HCT116 (cell line): ENCODE results near the gene C2CD2L. TPM values are rescaled to one million over a fixed set of nuclear protein-coding genes. Genes with fewer than 3 reads are reported as not detected.

Experiments used
- ATAC-seq: fragments of 200-7000 bp; cut with Tn5 transposase; 2 replicates; pipeline ENCODE4 v1.9.1; 2020; ENCODE audit warnings: mild to moderate bottlenecking, moderate library complexity
- BruUV-seq: library from RNA; stranded (reverse); fragments of 400-500 nt; replicated peaks from 2 replicates; lab custom pipeline; 2021; lab: Mats Ljungman, UMichigan
- CTCF ChIA-PET: fragments of 300-600 bp; sonication (Branson Sonifier 250); formaldehyde crosslinking; loops from one replicate; lab custom pipeline; 2021; ENCODE audit warnings: antibody characterized with exemption; lab: Charles Lee
- POLR2A ChIA-PET: fragments of 300-600, 350-600 bp; sonication (Branson Sonifier 250); formaldehyde crosslinking; loops from one replicate; lab custom pipeline; 2021; ENCODE audit warnings: antibody characterized with exemption; lab: Charles Lee
- RAD21 ChIA-PET, 2 experiments: fragments of 300-600 bp; sonication (Branson Sonifier 250); formaldehyde crosslinking; loops; one replicate each; lab custom pipeline; 2023; ENCODE audit warnings: low total read pairs in 2 of 2; ENCODE audit not compliant: uncharacterized antibody in 2 of 2, unreplicated experiment in 2 of 2, low non-redundant PET in 1 of 2; lab: Charles Lee
- DNase-seq: peaks from one replicate; pipeline ENCODE4 v3.0.0-alpha.2; 2010; ENCODE audit warnings: low read depth, low spot score
- H2AFZ ChIP-seq: fragments of 200-600 bp; shearing (Covaris generic), sonication (generic); 2 replicates; pipeline ENCODE4 v1.6.1; 2017; ENCODE audit warnings: low read depth, mixed run types, mixed read lengths, antibody characterized with exemption, low read length; ENCODE audit not compliant: poor library complexity, severe bottlenecking
- H3K27ac ChIP-seq: 2 replicates; pipeline ENCODE4 v1.5.1; 2012; ENCODE audit warnings: low read depth, low read length
- H3K27me3 ChIP-seq: fragments of 200-600 bp; sonication (generic); 2 replicates; pipeline ENCODE4 v1.6.1; 2016; ENCODE audit warnings: mixed run types, low read length, mixed read lengths; ENCODE audit not compliant: insufficient read depth
- H3K36me3 ChIP-seq, 2 experiments: fragments of 200-500 bp in 1 of 2; fragments of 200-600 bp in 1 of 2; sonication (Bioruptor generic) in 1 of 2; sonication (generic) in 1 of 2; 2 replicates each; pipeline versions ENCODE4 v1.5.1 to v1.6.1; 2014 to 2016; ENCODE audit warnings: low read length in 2 of 2, inconsistent platforms in 1 of 2, mixed read lengths in 1 of 2, mixed run types in 1 of 2; ENCODE audit not compliant: insufficient read depth in 2 of 2, control insufficient read depth in 1 of 2
- H3K4me1 ChIP-seq, 2 experiments: fragments of 200-600 bp in 1 of 2; sonication (generic) in 1 of 2; 2 replicates each; pipeline versions ENCODE4 v1.5.1 to v1.6.1; 2012 to 2017; ENCODE audit warnings: low read length in 2 of 2, inconsistent platforms in 1 of 2, mild to moderate bottlenecking in 1 of 2, mixed read lengths in 1 of 2, mixed run types in 1 of 2, moderate library complexity in 1 of 2; ENCODE audit not compliant: insufficient read depth in 2 of 2, control insufficient read depth in 1 of 2
- H3K4me2 ChIP-seq: fragments of 200-600 bp; sonication (generic); 2 replicates; pipeline ENCODE4 v1.6.1; 2017; ENCODE audit warnings: mixed run types, low read length, mixed read lengths
- H3K4me3 ChIP-seq, 2 experiments: fragments of 200-600 bp in 1 of 2; sonication (generic) in 1 of 2; replicated peaks in 1 of 2; 2 replicates each; pipeline ENCODE4 v1.5.1; 2011 to 2016; ENCODE audit warnings: low read length in 2 of 2, control low read depth in 1 of 2, low read depth in 1 of 2, mild to moderate bottlenecking in 1 of 2, mixed read lengths in 1 of 2, mixed run types in 1 of 2
- H3K79me2 ChIP-seq: fragments of 200-600 bp; sonication (generic); 2 replicates; pipeline ENCODE4 v1.6.1; 2017; ENCODE audit warnings: mild to moderate bottlenecking, mixed run types, low read length, moderate library complexity, mixed read lengths; ENCODE audit not compliant: insufficient read depth
- H3K9ac ChIP-seq: fragments of 200-600 bp; sonication (generic); 2 replicates; pipeline ENCODE4 v1.6.1; 2016; ENCODE audit warnings: low read length, mixed read lengths
- H3K9me2 ChIP-seq: fragments of 200-600 bp; sonication (generic), shearing (Covaris generic); 2 replicates; pipeline ENCODE4 v1.6.1; 2017; ENCODE audit warnings: mixed run types, mild to moderate bottlenecking, moderate library complexity; ENCODE audit not compliant: insufficient read depth
- H3K9me3 ChIP-seq, 2 experiments: fragments of 200-500 bp in 1 of 2; fragments of 200-600 bp in 1 of 2; sonication (Bioruptor generic) in 1 of 2; sonication (generic) in 1 of 2; 2 replicates each; pipeline ENCODE4 v1.6.1; 2014 to 2017; ENCODE audit warnings: low read length in 2 of 2, mixed read lengths in 2 of 2, inconsistent platforms in 1 of 2, low read depth in 1 of 2, mild to moderate bottlenecking in 1 of 2, mixed run types in 1 of 2, moderate library complexity in 1 of 2; ENCODE audit not compliant: control insufficient read depth in 1 of 2, insufficient read depth in 1 of 2
- H4K20me1 ChIP-seq: fragments of 200-600 bp; sonication (generic), shearing (Covaris generic); 2 replicates; pipeline ENCODE4 v1.6.1; 2017; ENCODE audit warnings: mixed run types, mild to moderate bottlenecking, moderate library complexity; ENCODE audit not compliant: insufficient read depth
- CBX3 ChIP-seq: IDR thresholded peaks from 2 replicates; pipeline ENCODE4 v1.6.1; 2012; ENCODE audit warnings: low read depth
- ELF1 ChIP-seq: IDR thresholded peaks from 2 replicates; pipeline ENCODE4 v1.6.1; 2012; ENCODE audit warnings: low read depth, borderline replicate concordance
- POLR2AphosphoS5 ChIP-seq: IDR thresholded peaks from 2 replicates; pipeline ENCODE4 v1.6.1; 2011; ENCODE audit warnings: mild to moderate bottlenecking, low read depth, low read length, moderate library complexity
- SRF ChIP-seq: IDR thresholded peaks from 2 replicates; pipeline ENCODE4 v1.6.1; 2012; ENCODE audit warnings: low read depth
- TCF7L2 ChIP-seq: IDR thresholded peaks from 2 replicates; pipeline ENCODE4 v1.7.0; 2011; ENCODE audit warnings: borderline replicate concordance, inconsistent platforms; ENCODE audit not compliant: insufficient read depth, insufficient read length; ENCODE audit errors: extremely low read depth
- YY1 ChIP-seq: IDR thresholded peaks from 2 replicates; pipeline ENCODE4 v1.6.1; 2011; ENCODE audit warnings: low read length, low read depth, moderate library complexity, mild to moderate bottlenecking; ENCODE audit not compliant: insufficient replicate concordance; ENCODE audit errors: extremely low read depth
- intact Hi-C: fragments of 100-400 bp; cut with micrococcal nuclease; formaldehyde crosslinking; loops from 2 replicates; pipeline ENCODE4 v1.10.0; 2022
- total RNA-seq: library from RNA; stranded (reverse); gene quantifications from one replicate; pipeline ENCODE4 v1.2.1, GENCODE V29; 2021; ENCODE audit not compliant: unreplicated experiment

The C2CD2L gene
- total RNA-seq, 1 experiment from 2014 or later: 12.4 TPM

DNA sequence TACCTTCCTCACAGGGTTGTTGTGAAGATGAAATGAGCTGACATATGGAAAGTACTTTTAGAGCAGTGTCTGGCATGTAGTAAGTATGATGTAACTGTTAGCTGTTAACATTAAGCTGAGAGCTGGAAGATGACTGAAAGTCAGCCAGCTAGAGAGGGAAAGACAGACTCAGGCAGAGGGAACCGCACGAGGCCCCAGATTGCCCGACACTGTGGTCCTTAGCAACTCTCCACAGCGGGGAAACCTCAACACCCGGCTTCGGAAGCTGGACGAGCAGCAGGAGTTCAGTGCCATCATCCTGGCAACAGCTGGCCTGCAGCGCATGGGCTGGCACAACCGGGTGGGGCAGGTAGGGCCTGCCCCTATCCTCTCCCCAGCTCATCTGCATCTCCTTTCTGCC lies 16.0 kb upstream of the C2CD2L start:
- intact Hi-C loops: no loop called here
- H3K27me3 ChIP-seq: no peaks in the 10 kb centered on the region
- no peak for DNase-seq
- H3K4me1 ChIP-seq: peaks cover 27 to 40% of the 10 kb centered on the region in 2 experiments
- TF ChIP-seq CBX3: no peak
- no peak for TF ChIP-seq YY1
- no peak for TF ChIP-seq SRF
- no peak for TF ChIP-seq ELF1
- RAD21 ChIA-PET: interaction anchor here in 1 of 2 experiments (1.0 kb wide), 1 partner anchor 24 kb away, joined by 3 read pairs; the partner anchor contains the start of gene VPS11
- no peaks in the 10 kb centered on the region for H3K9me3 ChIP-seq
- H3K4me3 ChIP-seq: no peak overlapping the region
- no peaks in the 10 kb centered on the region for H3K9me2 ChIP-seq
- H4K20me1 ChIP-seq: peaks cover 11% of the 10 kb centered on the region; the same call in 1 of the 2 replicates
- peaks cover 41% of the 10 kb centered on the region for H3K79me2 ChIP-seq
- CTCF ChIA-PET: interaction anchor here (1.2 kb wide), 1 partner anchor 11 kb away, joined by 4 read pairs; the partner anchor contains the start of gene DPAGT1
- no peak overlapping the region for H3K9ac ChIP-seq
- ATAC-seq: no peak
- no TSS peak for BruUV-seq
- peaks cover 4 to 20% of the 10 kb centered on the region in 2 experiments; a peak in 2 of 4 replicates for H3K36me3 ChIP-seq
- no peak overlapping the region for H2AFZ ChIP-seq
- H3K27ac ChIP-seq: no peak overlapping the region
- no peak overlapping the region for H3K4me2 ChIP-seq
- POLR2A ChIA-PET: interaction anchor here (0.7 kb wide), 1 partner anchor 29 kb away, joined by 3 read pairs; no protein-coding TSS in a partner anchor

DNA sequence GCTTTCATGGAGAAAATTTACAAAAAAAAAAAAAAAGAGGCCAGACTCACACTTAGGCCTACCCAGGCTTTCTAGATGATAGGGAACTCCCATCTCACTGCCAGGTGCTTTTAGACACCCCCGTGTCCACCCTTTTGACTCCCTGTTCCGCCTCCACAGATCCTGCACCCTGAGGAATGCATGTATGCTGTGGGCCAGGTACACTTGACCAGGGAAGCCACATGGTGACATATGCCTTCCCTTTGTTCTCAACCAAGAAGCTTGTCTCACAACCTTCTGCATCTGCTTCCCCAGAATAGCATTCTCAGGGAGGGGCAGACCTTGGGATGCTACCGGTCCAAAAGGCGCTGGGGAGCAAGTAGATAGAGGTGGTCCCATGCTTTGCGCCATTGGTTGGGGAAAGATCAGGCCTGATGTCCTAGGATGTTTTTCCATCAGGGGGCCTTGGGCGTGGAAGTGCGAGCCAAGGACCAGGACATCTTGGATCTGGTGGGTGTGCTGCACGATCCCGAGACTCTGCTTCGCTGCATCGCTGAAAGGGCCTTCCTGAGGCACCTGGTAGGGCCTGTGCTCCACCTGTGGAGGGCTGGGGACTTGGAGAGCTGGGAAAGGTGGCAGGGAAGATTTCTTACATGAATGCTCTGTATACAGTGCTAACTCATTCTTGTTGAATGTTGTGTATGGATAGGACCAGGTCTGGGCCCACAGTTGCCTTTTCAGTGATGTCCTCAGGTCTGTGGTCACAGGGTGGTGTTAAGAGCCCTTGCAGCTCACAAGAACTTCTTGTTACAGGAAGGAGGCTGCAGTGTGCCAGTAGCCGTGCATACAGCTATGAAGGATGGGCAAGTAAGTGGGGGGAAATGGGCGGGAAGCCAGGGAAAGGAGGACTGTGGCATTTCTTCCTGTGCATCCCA lies 14.9 kb upstream of the C2CD2L start:
- Histone ChIP-seq H3K4me1 (peaks cover 19 to 32% of the 10 kb centered on the region in 2 experiments), H3K9me2 (no peaks in the 10 kb centered on the region), H3K4me3 (no peak overlapping the region), H3K27ac (peak overlapping the region; percentile 93), H3K36me3 (peaks cover 10 to 28% of the 10 kb centered on the region in 2 experiments; a peak in 3 of 4 replicates), H3K79me2 (peaks cover 32% of the 10 kb centered on the region), H3K4me2 (peak overlapping the region; percentile 80; the same call in 1 of the 2 replicates), H3K9me3 (no peaks in the 10 kb centered on the region), H3K27me3 (no peaks in the 10 kb centered on the region), H2AFZ (no peak overlapping the region), H4K20me1 (peaks cover 11% of the 10 kb centered on the region; the same call in 1 of the 2 replicates)
- RAD21 ChIA-PET: no interaction called here
- ATAC-seq: no peak
- intact Hi-C loops: no loop called here
- CTCF ChIA-PET: no interaction called here
- POLR2A ChIA-PET: interaction anchor here (0.7 to 1.2 kb wide), 4 partner anchors 7 to 30 kb away, joined by 3 to 4 read pairs (median 3); partner anchors contain the start of gene VPS11
- BruUV-seq: no TSS peak
- no peak for DNase-seq
- TF ChIP-seq POLR2AphosphoS5 (peak; percentile 51; the same call in 1 of the 2 replicates), SRF (no peak), TCF7L2 (no peak), YY1 (no peak)
- TF ChIP-seq, all 23 proteins: peak for 1
- H3K9ac ChIP-seq: no peak overlapping the region
